Loucy (cell line): Measurements from ENCODE around the gene TMEM150B.

Source experiments
- EZH2phosphoT487 ChIP-seq: fragments of 200-600 bp; IDR thresholded peaks from 2 replicates; pipeline ENCODE4 v1.6.1; 2018; ENCODE audit warnings: antibody characterized with exemption, mild to moderate bottlenecking, moderate library complexity, borderline replicate concordance
- TF ChIP-seq, protein P1 (sequence below): fragments of 200-600 bp; sonication (generic); conservative IDR thresholded peaks from 2 replicates; pipeline ENCODE4 v1.5.1; 2014; ENCODE audit warnings: mild to moderate bottlenecking, antibody characterized with exemption, low read length

DNA sequence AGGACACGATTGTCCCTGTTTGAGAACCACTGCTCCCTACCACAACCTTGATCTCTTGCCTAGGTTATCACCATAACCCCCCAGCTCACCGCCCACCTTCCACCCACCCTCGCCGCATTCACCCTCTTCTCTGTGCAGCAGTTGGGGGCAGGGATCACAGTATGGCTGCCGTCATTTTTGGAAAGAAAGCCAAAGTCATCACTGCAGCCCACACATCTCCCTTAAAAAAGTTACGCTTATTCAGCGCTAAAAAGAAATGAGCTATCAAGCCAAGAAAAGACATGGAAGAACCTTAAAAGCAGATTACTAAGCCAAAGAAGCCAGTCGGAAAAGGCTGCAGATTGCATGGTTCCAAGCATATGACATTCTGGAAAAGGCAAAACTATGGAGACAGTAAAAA lies 55.8 kb downstream of the TMEM150B start:
- TF ChIP-seq, protein P1, sequence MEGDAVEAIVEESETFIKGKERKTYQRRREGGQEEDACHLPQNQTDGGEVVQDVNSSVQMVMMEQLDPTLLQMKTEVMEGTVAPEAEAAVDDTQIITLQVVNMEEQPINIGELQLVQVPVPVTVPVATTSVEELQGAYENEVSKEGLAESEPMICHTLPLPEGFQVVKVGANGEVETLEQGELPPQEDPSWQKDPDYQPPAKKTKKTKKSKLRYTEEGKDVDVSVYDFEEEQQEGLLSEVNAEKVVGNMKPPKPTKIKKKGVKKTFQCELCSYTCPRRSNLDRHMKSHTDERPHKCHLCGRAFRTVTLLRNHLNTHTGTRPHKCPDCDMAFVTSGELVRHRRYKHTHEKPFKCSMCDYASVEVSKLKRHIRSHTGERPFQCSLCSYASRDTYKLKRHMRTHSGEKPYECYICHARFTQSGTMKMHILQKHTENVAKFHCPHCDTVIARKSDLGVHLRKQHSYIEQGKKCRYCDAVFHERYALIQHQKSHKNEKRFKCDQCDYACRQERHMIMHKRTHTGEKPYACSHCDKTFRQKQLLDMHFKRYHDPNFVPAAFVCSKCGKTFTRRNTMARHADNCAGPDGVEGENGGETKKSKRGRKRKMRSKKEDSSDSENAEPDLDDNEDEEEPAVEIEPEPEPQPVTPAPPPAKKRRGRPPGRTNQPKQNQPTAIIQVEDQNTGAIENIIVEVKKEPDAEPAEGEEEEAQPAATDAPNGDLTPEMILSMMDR = no peak
- TF ChIP-seq EZH2phosphoT487 = no peak
